HepG2 (cell line): ENCODE results near the gene SGSH. TPM values are rescaled to one million over a fixed set of nuclear protein-coding genes. Genes with fewer than 3 reads are reported as not detected.

Experiments
- BCL6 ChIP-seq: IDR thresholded peaks from 2 replicates; pipeline ENCODE4 v1.6.1; 2016; ENCODE audit warnings: missing genetic modification reagents, missing compliant biosample characterization
- FOXJ3 ChIP-seq: sonication (generic); formaldehyde crosslinking; IDR thresholded peaks from 2 replicates; pipeline ENCODE4 v1.4.0; 2020; ENCODE audit warnings: missing genetic modification reagents, mild to moderate bottlenecking, borderline replicate concordance
- HNF4A ChIP-seq: sonication (generic); formaldehyde crosslinking; IDR thresholded peaks from 2 replicates; pipeline ENCODE4 v1.4.0; 2020; ENCODE audit warnings: missing genetic modification reagents
- HNRNPK ChIP-seq: fragments of 200-400 bp; formaldehyde crosslinking; IDR thresholded peaks from 2 replicates; pipeline ENCODE4 v1.6.1; 2018; ENCODE audit warnings: low read length, low read depth, moderate library complexity, mild to moderate bottlenecking; ENCODE audit not compliant: poor library complexity, severe bottlenecking
- JUNB ChIP-seq: sonication (generic); formaldehyde crosslinking; IDR thresholded peaks from 2 replicates; pipeline ENCODE4 v1.8.0; 2022; ENCODE audit warnings: missing genetic modification reagents, mild to moderate bottlenecking, borderline replicate concordance
- KDM2A ChIP-seq: sonication (generic); formaldehyde crosslinking; IDR thresholded peaks from 2 replicates; pipeline ENCODE4 v1.4.0; 2020; ENCODE audit warnings: low read depth, missing genetic modification reagents, borderline replicate concordance
- PITX1 ChIP-seq: sonication (generic); formaldehyde crosslinking; IDR thresholded peaks from 2 replicates; pipeline ENCODE4 v1.5.1; 2020; ENCODE audit warnings: mild to moderate bottlenecking, missing genetic modification reagents
- RNF2 ChIP-seq: fragments of 450-650 bp; conservative IDR thresholded peaks from 2 replicates; pipeline ENCODE4 v1.6.1; 2016; ENCODE audit warnings: low read depth
- SUZ12 ChIP-seq: fragments of 150-350 bp; IDR thresholded peaks from 2 replicates; pipeline ENCODE4 v1.6.1; 2014; ENCODE audit warnings: low read depth, low read length
- ZNF101 ChIP-seq: sonication (generic); formaldehyde crosslinking; IDR thresholded peaks from 2 replicates; pipeline ENCODE4 v1.4.0; 2020; ENCODE audit warnings: mild to moderate bottlenecking, low read depth, missing genetic modification reagents, borderline replicate concordance
- ZNF282 ChIP-seq: fragments of 450-650 bp; IDR thresholded peaks from 2 replicates; pipeline ENCODE4 v1.6.1; 2018; ENCODE audit not compliant: partially characterized antibody
- ZNF430 ChIP-seq: sonication (generic); formaldehyde crosslinking; IDR thresholded peaks from 2 replicates; pipeline ENCODE4 v1.9.0; 2021; ENCODE audit warnings: mild to moderate bottlenecking, missing genetic modification reagents
- ZNF451 ChIP-seq: sonication (generic); formaldehyde crosslinking; IDR thresholded peaks from 2 replicates; pipeline ENCODE4 v1.5.0; 2020; ENCODE audit warnings: mild to moderate bottlenecking, missing genetic modification reagents
- ZNF672 ChIP-seq: sonication (generic); formaldehyde crosslinking; IDR thresholded peaks from 2 replicates; pipeline ENCODE4 v1.8.1; 2022; ENCODE audit warnings: missing genetic modification reagents
- polyA plus RNA-seq, 8 experiments: library from polyadenylated mRNA; depleted of rRNA in 3 of 8; stranded (reverse) in 7 of 8; unstranded in 1 of 8; fragments of >200 nt; fragmentation: Illumina TruSeq in 4 of 8; extraction: Trizol in 4 of 8; gene quantifications; 2 replicates each; pipeline versions ENCODE4 v1.2.1 to v1.2.3, GENCODE V29; 2011 to 2016; ENCODE audit warnings: low read depth in 4 of 8, missing spikeins in 1 of 8, mixed read lengths in 1 of 8; ENCODE audit not compliant: insufficient read depth in 1 of 8
- total RNA-seq, 5 experiments: library from RNA; depleted of rRNA; stranded (reverse); fragments of >200 nt; fragmentation: Illumina TruSeq; extraction: Trizol; gene quantifications; 2 replicates each; pipeline ENCODE4 v1.2.3, GENCODE V29; 2016; ENCODE audit warnings: low read depth in 1 of 5
- TF ChIP-seq, protein P1 (sequence below): fragments of 450-650 bp; IDR thresholded peaks from 2 replicates; pipeline ENCODE4 v1.6.1; 2017; ENCODE audit warnings: mild to moderate bottlenecking
- TF ChIP-seq, protein P2 (sequence below): sonication (generic); formaldehyde crosslinking; IDR thresholded peaks from 2 replicates; pipeline ENCODE4 v1.5.0; 2020; ENCODE audit warnings: mild to moderate bottlenecking, missing genetic modification reagents
- TF ChIP-seq, protein P3 (sequence below): sonication (generic); formaldehyde crosslinking; IDR thresholded peaks from 2 replicates; pipeline ENCODE4 v1.4.0; 2020; ENCODE audit warnings: missing genetic modification reagents
- TF ChIP-seq, protein P4 (sequence below): IDR thresholded peaks from 2 replicates; pipeline ENCODE4 v1.6.1; 2018; ENCODE audit warnings: missing genetic modification reagents

The SGSH gene
- total and polyA plus RNA-seq, 2 of the 13 experiments (the other 11 are each of a cell fraction or from before 2014, with no cell fraction given): 12.2 to 17.6 TPM

DNA sequence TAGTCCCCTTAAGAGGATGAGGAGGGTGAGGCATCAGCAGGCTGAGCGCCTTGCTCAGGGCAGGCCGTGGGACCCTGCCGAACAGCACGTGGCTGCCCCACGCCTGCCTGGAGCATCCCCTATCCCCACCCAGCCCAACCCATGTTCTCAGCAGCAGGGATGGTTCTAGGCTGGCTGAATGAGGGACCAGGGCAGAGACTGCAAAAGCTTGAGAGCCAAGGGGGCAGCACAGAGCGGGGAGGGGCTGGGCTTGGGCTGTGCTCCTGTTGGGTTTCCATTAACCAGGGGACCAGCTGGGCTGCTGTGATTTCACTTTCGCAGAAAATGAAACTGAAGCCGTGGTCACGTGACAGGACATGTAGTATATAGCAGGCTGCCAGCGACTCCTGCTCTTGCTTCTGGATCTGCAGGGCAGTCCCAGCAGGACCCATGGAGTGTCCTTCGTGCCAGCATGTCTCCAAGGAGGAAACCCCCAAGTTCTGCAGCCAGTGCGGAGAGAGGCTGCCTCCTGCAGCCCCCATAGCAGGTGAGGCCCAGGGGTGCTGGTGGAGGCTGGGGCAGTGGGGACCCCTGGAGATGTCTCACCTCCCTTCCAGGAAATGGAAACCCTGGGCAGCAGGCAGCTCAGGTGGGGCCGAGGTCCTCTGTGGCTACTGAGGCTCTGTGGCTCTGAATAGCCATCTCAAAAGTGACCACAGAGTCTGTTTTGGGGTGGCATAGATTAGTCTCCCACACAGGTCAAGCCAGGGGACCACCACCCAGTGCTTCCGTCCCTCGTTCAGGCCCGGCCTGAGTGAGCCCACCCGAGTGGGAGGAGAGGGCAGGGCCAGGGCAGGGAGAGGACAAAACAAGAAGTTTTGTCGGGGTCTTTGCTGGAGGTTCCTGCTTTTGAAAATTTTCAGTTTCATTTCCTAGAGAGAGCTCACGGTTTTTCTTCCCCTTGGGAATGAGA is 43.4 kb upstream of the SGSH start (continued):
- TF ChIP-seq, protein P1, sequence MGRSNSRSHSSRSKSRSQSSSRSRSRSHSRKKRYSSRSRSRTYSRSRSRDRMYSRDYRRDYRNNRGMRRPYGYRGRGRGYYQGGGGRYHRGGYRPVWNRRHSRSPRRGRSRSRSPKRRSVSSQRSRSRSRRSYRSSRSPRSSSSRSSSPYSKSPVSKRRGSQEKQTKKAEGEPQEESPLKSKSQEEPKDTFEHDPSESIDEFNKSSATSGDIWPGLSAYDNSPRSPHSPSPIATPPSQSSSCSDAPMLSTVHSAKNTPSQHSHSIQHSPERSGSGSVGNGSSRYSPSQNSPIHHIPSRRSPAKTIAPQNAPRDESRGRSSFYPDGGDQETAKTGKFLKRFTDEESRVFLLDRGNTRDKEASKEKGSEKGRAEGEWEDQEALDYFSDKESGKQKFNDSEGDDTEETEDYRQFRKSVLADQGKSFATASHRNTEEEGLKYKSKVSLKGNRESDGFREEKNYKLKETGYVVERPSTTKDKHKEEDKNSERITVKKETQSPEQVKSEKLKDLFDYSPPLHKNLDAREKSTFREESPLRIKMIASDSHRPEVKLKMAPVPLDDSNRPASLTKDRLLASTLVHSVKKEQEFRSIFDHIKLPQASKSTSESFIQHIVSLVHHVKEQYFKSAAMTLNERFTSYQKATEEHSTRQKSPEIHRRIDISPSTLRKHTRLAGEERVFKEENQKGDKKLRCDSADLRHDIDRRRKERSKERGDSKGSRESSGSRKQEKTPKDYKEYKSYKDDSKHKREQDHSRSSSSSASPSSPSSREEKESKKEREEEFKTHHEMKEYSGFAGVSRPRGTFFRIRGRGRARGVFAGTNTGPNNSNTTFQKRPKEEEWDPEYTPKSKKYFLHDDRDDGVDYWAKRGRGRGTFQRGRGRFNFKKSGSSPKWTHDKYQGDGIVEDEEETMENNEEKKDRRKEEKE: no peak
- peak; percentile 23; the same call in 1 of the 2 replicates for TF ChIP-seq FOXJ3 (CRISPR knock-in tag)
- TF ChIP-seq ZNF451: no peak
- TF ChIP-seq KDM2A: peak; percentile 74
- peak; percentile 93 for TF ChIP-seq BCL6 (CRISPR knock-in tag)
- no peak for TF ChIP-seq JUNB
- TF ChIP-seq HNRNPK: no peak
- TF ChIP-seq HNF4A: peak; percentile 38
- TF ChIP-seq PITX1: peak; percentile 64
- TF ChIP-seq SUZ12: no peak
- TF ChIP-seq RNF2: no peak
- TF ChIP-seq, protein P2, sequence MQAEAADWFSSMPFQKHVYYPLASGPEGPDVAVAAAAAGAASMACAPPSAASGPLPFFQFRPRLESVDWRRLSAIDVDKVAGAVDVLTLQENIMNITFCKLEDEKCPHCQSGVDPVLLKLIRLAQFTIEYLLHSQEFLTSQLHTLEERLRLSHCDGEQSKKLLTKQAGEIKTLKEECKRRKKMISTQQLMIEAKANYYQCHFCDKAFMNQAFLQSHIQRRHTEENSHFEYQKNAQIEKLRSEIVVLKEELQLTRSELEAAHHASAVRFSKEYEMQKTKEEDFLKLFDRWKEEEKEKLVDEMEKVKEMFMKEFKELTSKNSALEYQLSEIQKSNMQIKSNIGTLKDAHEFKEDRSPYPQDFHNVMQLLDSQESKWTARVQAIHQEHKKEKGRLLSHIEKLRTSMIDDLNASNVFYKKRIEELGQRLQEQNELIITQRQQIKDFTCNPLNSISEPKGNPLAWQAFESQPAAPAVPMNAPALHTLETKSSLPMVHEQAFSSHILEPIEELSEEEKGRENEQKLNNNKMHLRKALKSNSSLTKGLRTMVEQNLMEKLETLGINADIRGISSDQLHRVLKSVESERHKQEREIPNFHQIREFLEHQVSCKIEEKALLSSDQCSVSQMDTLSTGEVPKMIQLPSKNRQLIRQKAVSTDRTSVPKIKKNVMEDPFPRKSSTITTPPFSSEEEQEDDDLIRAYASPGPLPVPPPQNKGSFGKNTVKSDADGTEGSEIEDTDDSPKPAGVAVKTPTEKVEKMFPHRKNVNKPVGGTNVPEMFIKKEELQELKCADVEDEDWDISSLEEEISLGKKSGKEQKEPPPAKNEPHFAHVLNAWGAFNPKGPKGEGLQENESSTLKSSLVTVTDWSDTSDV (CRISPR knock-in tag): no peak
- no peak for TF ChIP-seq ZNF101
- no peak for TF ChIP-seq ZNF672 (CRISPR knock-in tag)
- TF ChIP-seq ZNF430 (CRISPR knock-in tag): peak; percentile 87
- TF ChIP-seq, protein P3, sequence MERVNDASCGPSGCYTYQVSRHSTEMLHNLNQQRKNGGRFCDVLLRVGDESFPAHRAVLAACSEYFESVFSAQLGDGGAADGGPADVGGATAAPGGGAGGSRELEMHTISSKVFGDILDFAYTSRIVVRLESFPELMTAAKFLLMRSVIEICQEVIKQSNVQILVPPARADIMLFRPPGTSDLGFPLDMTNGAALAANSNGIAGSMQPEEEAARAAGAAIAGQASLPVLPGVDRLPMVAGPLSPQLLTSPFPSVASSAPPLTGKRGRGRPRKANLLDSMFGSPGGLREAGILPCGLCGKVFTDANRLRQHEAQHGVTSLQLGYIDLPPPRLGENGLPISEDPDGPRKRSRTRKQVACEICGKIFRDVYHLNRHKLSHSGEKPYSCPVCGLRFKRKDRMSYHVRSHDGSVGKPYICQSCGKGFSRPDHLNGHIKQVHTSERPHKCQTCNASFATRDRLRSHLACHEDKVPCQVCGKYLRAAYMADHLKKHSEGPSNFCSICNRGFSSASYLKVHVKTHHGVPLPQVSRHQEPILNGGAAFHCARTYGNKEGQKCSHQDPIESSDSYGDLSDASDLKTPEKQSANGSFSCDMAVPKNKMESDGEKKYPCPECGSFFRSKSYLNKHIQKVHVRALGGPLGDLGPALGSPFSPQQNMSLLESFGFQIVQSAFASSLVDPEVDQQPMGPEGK: peak; percentile 93
- TF ChIP-seq ZNF282: no peak
- TF ChIP-seq, protein P4, sequence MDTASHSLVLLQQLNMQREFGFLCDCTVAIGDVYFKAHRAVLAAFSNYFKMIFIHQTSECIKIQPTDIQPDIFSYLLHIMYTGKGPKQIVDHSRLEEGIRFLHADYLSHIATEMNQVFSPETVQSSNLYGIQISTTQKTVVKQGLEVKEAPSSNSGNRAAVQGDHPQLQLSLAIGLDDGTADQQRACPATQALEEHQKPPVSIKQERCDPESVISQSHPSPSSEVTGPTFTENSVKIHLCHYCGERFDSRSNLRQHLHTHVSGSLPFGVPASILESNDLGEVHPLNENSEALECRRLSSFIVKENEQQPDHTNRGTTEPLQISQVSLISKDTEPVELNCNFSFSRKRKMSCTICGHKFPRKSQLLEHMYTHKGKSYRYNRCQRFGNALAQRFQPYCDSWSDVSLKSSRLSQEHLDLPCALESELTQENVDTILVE (CRISPR knock-in tag): peak; percentile 23; the same call in 1 of the 2 replicates
